Measurements from ENCODE around the gene UNC5CL. TPM values are rescaled to one million over a fixed set of nuclear protein-coding genes. Genes with fewer than 3 reads are reported as not detected.

UNC5CL gene
- total and polyA plus RNA-seq, 2 of the 4 experiments (the other 2 are of a cell fraction), result not detected

GRCh38 chr6:41009669-41010068 is 29.4 kb downstream of the UNC5CL start:
- no CpG with 5 or more reads among the region's 1 CpG for WGBS, 2 experiments (ENCODE audit: extremely low coverage in 2 of 2, insufficient read length in 1 of 2)
- in situ Hi-C loops (cut with MboI; ENCODE audit: low sequenced_read_pairs), result no loop called here
- no peak overlapping the region for H3K27ac ChIP-seq (ENCODE audit: insufficient read depth, low read length)
- H3K9me3 ChIP-seq (ENCODE audit: control insufficient read depth, insufficient read depth, low read length), result no peaks in the 10 kb centered on the region
- H3K18ac ChIP-seq (ENCODE audit: low read depth, low read length), result no peak overlapping the region
- no peak overlapping the region for H3K4me3 ChIP-seq (ENCODE audit: insufficient read depth, low read depth, low read length)
- no peak overlapping the region for H2AFZ ChIP-seq (replicated peaks; ENCODE audit: low read length, poor library complexity)
- ChIA-PET CTCF (no interaction called here), POLR2A (ENCODE audit: unreplicated experiment) (no interaction called here)
- H2BK20ac ChIP-seq (ENCODE audit: low read depth, low read length), result no peak overlapping the region
- BruUV-seq (replicated peaks), result no TSS peak
- H3K4me2 ChIP-seq (ENCODE audit: low read depth, low read length), result no peak overlapping the region
- H3K27me3 ChIP-seq (ENCODE audit: control insufficient read depth, insufficient read depth, low read length), result peaks cover 15% of the 10 kb centered on the region
- H3K4ac ChIP-seq (ENCODE audit: low read depth, low read length), result no peak overlapping the region
- DNase-seq (no peak), ATAC-seq (ENCODE audit: low read depth) (no peak)
- no peak overlapping the region for H2AK5ac ChIP-seq (ENCODE audit: low read depth, low read length)
- no peak overlapping the region for H4K91ac ChIP-seq (ENCODE audit: insufficient read depth, low read depth, low read length)
- no peaks in the 10 kb centered on the region for H3K4me1 ChIP-seq (ENCODE audit: control insufficient read depth, insufficient read depth, low read length)
- H3K9ac ChIP-seq (ENCODE audit: low read depth, low read length), result no peak overlapping the region
- H2BK5ac ChIP-seq (ENCODE audit: low read depth, low read length, poor library complexity, severe bottlenecking), result no peak overlapping the region
- H2BK120ac ChIP-seq (ENCODE audit: low read depth, low read length), result no peak overlapping the region
- dilution Hi-C loops (cut with HindIII; ENCODE audit: low sequenced_read_pairs, unreplicated experiment), result no loop called here
- intact Hi-C loops (cut with micrococcal nuclease), result no loop called here
- H3K36me3 ChIP-seq (ENCODE audit: control insufficient read depth, insufficient read depth, low read length), result no peaks in the 10 kb centered on the region
- H2BK15ac ChIP-seq (ENCODE audit: low read depth, low read length), result no peak overlapping the region
- no peaks in the 10 kb centered on the region for H3K9me1 ChIP-seq (ENCODE audit: insufficient read depth, low read length)
- TF ChIP-seq BHLHE40 (IDR thresholded peaks at IDR 0.05; ENCODE audit: low read depth, low read length), result no peak
- TF ChIP-seq RAD21 (IDR thresholded peaks at IDR 0.05; ENCODE audit: low read length), result no peak
- no peak for TF ChIP-seq CHD1 (IDR thresholded peaks at IDR 0.05; ENCODE audit: low read depth, low read length)
- TF ChIP-seq FOS (IDR thresholded peaks at IDR 0.05; ENCODE audit: low read depth, low read length), result no peak
- no peak for TF ChIP-seq MAZ (IDR thresholded peaks at IDR 0.05; ENCODE audit: borderline replicate concordance, low read depth, low read length)
- no peak for TF ChIP-seq ELK1 (IDR thresholded peaks at IDR 0.05; ENCODE audit: borderline replicate concordance, low read depth, low read length)
- TF ChIP-seq CTCF (conservative IDR thresholded peaks at IDR 0.05; ENCODE audit: low read depth, low read length), result no peak
- TF ChIP-seq NFE2L2 (IDR thresholded peaks at IDR 0.05; ENCODE audit: low read depth, low read length), result no peak
- TF ChIP-seq CEBPB (IDR thresholded peaks at IDR 0.05; ENCODE audit: low read depth, low read length), result no peak
- no peak for TF ChIP-seq RFX5 (IDR thresholded peaks at IDR 0.05; ENCODE audit: low read depth, low read length)
- TF ChIP-seq MXI1 (IDR thresholded peaks at IDR 0.05; ENCODE audit: borderline replicate concordance, low read depth, low read length), result no peak
- H4K5ac ChIP-seq (ENCODE audit: low read depth, low read length), result no peak overlapping the region
- H3K14ac ChIP-seq (replicated peaks; ENCODE audit: low read depth, low read length), result no peak overlapping the region
- H3K23ac ChIP-seq (ENCODE audit: low read depth, low read length), result no peak overlapping the region
- no peaks in the 10 kb centered on the region for H4K20me1 ChIP-seq (ENCODE audit: insufficient read depth, low read length)
- no peak overlapping the region for H2AK9ac ChIP-seq (replicated peaks; ENCODE audit: low read depth, low read length, poor library complexity)
- no peak overlapping the region for H3K56ac ChIP-seq (ENCODE audit: extremely low read depth, insufficient read depth, low read length)
- no peaks in the 10 kb centered on the region for H3K79me1 ChIP-seq (ENCODE audit: low read depth in 1 of 2, low read length in 2 of 2)
- no peak overlapping the region for H4K8ac ChIP-seq (ENCODE audit: low read depth in 2 of 2, low read length in 2 of 2)

Measured in IMR-90 (cell line).